Measurements from ENCODE around the gene FLAD1.

The FLAD1 gene

DNA sequence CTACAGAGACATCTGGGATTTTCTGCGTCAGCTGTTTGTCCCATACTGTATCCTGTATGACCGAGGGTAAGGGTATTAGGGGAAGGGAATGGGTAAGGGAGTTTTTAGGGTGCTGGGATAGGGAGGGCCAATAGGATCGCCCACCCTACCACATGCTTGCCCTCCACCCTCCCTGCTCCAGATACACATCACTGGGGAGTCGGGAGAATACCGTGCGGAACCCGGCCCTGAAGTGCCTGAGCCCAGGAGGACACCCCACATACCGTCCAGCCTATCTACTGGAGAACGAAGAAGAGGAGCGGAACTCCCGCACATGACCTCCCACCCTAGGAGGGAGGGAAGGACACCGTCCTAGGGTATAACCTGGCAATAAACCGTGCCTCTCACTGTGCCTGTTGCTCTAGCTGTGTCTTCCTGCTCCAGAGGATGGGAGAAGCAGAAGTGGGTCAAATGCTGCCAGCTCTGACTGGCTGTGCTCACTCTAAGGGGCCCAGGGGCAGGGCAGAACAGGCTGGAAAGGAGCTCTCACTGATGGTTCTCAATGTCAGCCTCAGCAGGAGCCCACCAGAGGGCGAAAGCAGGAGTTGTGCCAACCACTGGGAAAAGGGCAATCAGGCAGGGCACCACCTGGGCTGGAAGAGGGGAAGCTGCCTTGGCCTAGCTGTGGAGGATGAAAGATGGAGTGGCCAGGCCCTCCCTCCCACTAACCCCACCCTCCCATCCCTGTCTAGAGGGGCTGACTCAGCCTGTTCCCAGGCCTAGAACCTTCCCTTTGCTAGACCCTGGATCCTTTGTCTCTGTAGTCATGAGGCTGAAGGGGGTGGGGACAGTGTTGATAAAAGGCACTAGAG is 9.8 kb downstream of the FLAD1 start:
- no peak for DNase-seq

DNA sequence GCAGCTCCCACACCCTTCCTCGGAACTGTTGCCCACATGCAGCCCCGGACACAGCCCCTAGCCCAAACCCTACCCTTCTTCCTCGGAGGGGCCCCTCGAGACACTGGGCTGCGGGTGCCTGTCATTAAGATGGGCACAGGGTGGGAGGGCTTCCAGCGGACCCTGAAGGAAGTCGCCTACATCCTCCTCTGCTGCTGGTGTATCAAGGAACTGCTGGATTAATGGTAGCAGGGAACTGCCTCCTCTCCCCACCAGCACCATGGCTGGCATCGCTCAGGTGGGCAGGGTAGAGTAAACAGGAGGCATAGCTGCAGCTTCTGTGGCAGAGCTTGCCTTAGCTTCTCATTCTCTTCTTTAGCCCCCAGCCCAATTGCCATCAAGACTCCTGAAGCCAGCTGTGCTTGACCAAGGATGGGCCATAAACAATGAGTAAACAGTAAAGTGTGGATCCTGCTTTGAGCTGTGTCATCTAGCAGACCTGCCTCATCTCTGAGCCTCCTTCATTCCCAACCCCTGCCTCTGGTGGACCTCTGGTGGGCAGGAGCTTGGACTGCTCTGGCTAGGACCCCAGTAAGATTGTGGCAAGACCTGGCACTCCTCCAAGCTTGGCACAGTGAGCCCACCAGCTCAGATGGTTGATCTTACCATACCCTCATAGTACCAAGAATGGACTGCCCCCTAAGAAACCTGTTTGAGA is 10.6 kb downstream of the FLAD1 start, which contains the start of gene LENEP:
Gene LENEP (plus strand): TSS at position 15 of the 697 bp plus-strand sequence. CDS start 22 bp downstream, at position 37.
- no peak for DNase-seq

DNA sequence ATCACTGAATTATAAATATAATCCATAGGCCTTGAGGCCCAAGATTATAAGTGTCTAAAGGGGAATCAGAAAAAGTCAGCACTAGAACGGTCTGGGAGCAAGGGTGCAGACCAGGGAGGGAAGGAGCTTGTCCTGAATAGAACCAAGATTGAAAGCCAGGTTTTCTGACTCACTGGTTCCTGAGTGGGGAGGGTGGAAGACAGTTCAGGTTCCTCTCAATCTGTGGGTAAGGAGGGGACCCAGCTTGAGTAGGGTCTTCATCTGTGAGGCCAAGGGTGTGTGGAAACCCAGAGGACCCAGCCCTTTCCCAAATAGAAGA is 11.1 kb downstream of the FLAD1 start:
- no peak for DNase-seq

DNA sequence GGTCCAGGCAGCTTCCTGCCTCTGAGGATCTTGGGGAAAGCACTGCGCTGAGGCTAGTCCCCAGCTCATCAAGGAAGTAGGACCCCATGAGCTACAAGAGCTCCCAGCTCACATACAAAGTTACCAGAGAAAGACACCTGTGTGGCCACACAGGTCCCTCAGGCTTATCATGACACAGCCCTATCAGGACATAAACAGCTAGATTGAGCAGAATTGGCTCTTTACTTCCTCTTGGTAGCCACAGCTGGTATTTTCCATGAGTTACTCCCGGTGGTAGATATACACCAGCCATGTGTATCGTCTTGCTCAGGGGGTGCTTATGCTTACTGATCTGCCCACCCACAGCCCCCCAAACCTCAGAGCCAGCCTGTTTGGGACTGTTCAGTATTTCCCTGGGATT is 11.4 kb downstream of the FLAD1 start:
- no peak for DNase-seq

DNA sequence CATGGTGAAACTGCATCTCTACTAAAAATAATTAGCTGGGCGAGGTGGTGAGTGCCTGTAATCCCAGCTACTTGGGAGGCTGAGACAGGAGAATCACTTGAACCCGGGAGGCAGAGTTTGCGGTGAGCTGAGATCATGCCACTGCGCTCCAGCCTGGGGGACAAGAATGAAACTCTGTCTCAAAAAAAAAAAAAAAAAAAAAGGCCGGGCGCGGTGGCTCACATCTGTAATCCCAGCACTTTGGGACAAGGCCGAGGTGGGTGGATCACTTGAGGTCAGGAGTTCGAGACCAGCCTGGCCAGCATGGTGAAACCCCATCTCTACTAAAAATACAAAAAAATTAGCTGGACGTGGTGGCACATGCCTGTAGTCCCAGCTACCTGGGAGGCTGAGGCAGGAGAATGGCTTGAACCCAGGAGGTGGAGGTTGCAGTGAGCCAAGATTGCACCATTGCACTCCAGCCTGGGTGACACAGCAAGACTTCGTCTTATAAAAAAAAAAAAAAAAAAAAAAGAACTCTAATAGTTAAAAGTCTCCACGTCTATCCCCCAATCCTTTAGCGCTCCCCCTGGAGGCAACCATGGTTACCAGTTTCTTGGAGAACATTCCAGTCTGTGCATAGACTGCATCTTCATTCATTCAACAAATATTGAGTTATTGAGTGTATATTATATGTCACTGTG is 12.3 kb downstream of the FLAD1 start:
- DNase-seq = peak; percentile 23

- DNase-seq = no peak
Observed at GRCh38 chr1:154996966-154997701, 14.0 kb downstream of the FLAD1 start.

GRCh38 chr1:154998201-154998780 is 15.1 kb downstream of the FLAD1 start:
- DNase-seq = no peak

- no peak for DNase-seq
Observed at GRCh38 chr1:154998818-154999570, 15.8 kb downstream of the FLAD1 start.

DNA sequence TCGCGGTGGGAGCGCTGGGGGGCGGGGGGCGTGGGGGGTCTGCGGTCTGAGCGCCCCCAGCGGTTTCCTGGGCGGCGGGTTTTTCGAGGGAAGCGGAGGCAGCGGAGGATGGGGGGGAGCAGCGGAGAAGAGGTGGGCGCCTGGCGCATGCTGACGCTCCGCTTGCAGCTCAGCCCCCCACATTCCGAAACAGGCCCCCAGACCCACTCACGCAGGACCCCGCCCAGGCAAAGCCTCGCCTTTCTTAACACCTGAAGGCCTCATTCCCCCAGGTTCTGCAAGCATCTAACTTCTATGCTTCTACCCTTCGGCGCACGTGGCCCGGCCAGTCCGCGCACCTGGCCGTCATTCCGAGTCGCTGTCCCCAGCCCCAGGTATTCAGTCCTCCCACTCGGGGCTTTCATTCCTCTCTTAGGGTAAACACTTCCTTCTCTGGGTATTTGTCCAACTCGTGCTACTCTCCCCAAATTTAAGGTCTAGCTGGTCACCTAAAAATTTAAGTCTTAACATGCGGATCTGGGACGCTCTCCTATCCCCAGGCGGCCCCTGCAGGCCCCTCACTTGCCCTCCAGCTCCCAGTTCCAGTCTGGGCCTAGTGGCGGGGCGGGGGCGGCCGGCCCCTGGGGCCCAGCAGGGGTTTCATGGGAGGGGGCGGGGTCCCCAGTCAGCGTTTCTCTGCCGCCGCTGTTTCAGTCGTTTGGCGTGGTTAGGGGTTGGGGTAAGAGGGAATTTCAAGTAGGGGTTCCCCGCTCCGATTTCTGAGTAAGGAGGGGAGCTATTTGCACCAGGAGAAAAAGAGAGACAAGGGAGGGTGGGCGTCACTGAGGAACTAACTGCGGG is 16.6 kb downstream of the FLAD1 start:
- peak; percentile 29 for DNase-seq

DNA sequence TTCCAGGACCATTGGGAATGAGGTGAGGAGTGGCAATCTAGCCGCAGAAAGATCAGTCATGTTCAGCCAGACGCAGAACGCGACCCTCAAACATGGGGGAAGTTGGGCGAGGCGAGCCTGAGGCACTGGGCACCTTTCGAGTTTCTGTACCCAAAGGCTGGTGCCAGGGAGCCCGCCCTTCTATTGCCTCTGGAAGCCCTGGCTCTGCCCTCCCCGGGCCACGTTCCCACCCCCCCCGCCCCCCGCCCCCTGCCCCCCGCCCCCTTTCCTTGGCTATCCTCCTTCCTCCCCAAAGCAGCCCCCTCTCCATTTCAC is 17.2 kb downstream of the FLAD1 start:
- no peak for DNase-seq

GRCh38 chr1:155000726-155001424 is 17.7 kb downstream of the FLAD1 start:
- peak; percentile 87 for DNase-seq

- no peak for DNase-seq
Observed at GRCh38 chr1:155001425-155001674, 18.2 kb downstream of the FLAD1 start.

- DNase-seq = peak; percentile 99
Observed at GRCh38 chr1:155001675-155002463, 18.7 kb downstream of the FLAD1 start.

DNA sequence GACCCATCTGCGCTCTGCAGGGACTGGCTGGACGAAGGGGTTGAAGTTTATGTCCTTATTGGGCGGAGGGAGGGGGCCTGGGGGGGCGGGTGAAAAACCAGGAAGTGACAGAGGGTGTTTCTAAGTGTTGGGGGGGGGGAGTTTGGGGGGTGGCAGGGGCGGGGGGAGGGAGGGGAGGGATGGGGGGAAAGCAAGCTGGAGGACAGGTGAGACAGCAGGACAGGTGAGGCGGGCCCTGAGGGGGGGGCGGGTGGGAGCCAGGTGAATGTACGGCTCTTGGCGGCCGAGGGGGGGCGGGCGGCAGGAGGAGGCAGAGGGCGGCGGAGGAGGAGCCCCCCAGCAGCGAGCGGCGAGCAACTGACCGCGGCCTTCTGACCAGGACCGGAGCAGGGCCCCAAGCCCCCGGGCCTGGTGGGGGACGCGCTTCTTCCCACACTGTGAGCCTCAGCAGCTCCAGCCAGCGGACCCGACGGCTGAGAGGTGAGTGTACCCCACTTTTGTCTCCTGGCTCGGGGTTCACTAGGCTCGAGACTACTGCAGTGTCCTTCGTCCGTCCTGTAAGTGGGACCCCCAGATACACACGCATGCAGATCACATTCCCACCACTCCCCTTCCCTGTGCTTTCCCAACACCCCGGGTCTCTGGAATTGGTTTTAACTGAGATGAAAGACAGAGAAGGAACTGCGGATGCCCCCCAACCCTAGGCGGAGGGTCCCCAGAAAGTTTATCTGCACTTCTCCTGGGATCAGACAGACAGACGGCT is 19.5 kb downstream of the FLAD1 start, which contains the start of gene ZBTB7B:
Gene ZBTB7B (plus strand): TSS at position 339 of the 763 bp plus-strand sequence. CDS start 11,859 bp downstream, outside the sequence.
- peak; percentile 64 for DNase-seq

- peak; percentile 34 for DNase-seq
Observed at GRCh38 chr1:155003227-155003765, 20.2 kb downstream of the FLAD1 start.

DNA sequence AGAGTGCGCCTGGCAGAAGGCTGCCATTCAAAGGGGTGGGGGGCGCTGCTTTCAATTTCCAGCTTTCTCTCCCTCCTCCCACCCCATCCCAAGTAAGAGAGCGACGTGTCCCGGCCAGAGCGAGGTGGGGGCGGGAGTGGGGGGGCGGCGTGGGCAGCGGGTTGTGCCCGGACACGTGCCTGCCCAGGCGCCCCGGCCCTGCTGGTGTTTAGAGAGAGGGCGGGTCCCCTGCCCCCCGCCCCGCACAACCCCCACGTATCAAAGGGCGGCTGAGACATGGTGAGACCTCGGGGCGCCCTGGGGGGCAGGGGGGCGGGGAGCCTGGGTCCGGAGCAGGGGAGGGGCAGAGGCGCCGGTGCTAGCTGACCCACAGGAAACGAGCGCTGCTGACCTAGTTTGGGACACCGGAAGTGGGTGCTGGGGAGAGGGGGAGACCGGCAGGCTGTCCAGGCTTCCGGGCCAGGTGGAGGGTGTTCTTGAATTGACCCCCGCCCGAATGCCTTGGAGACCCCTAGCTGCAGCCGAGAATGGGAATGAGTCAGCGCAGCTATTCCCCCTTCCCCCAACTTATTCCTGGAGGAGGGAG is 20.7 kb downstream of the FLAD1 start:
- DNase-seq = peak; percentile 40

- DNase-seq = no peak
Observed at GRCh38 chr1:155004352-155005075, 21.4 kb downstream of the FLAD1 start.

Measured in COR-L47 (cell line).